ENCODE results near the gene TAS2R38.

DNA sequence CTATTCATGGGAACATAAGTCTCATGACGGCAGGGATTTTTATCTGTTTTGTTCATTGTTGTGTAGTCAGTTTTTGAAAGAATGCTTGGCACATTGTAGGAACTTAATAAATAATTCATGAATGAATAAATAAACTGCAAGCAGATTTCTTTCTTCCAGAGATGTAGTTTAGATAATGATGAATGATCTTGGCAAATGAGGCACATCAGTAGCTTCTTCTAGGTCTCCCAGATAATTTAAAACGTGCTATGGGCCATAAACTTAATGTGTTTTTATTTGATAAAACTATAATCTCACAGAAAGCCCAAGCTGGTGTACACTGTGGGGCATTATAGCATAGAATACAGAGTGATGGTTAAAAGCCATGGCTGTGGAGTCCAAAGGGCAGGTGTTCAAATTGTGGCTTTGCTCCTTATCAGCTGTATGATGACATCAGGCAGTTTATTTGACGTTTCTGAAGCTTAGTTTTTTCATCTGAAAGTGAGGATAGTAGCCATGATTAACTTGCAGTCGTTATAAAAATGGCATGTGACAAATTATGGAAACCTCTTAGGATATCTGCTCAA lies 25.6 kb upstream of the TAS2R38 start:
- no peak for TF ChIP-seq EP300 (IDR thresholded peaks at IDR 0.05)
- TF ChIP-seq, protein P1, sequence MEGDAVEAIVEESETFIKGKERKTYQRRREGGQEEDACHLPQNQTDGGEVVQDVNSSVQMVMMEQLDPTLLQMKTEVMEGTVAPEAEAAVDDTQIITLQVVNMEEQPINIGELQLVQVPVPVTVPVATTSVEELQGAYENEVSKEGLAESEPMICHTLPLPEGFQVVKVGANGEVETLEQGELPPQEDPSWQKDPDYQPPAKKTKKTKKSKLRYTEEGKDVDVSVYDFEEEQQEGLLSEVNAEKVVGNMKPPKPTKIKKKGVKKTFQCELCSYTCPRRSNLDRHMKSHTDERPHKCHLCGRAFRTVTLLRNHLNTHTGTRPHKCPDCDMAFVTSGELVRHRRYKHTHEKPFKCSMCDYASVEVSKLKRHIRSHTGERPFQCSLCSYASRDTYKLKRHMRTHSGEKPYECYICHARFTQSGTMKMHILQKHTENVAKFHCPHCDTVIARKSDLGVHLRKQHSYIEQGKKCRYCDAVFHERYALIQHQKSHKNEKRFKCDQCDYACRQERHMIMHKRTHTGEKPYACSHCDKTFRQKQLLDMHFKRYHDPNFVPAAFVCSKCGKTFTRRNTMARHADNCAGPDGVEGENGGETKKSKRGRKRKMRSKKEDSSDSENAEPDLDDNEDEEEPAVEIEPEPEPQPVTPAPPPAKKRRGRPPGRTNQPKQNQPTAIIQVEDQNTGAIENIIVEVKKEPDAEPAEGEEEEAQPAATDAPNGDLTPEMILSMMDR (IDR thresholded peaks at IDR 0.05) = no peak
- no peak for TF ChIP-seq POLR2AphosphoS5 (IDR thresholded peaks at IDR 0.05)
